ENCODE results near the gene EVA1C. TPM values are rescaled to one million over a fixed set of nuclear protein-coding genes. Genes with fewer than 3 reads are reported as not detected.
"Not testable (repeated sequence)": the region's sequence is repeated elsewhere in the genome, so short reads cannot be mapped to it uniquely, and the experiment has no call there.

The EVA1C gene
- total RNA-seq, 1 donor from 2014 or later = 8.2 TPM

GRCh38 chr21:32533611-32534010, 121.1 kb downstream of the EVA1C start:
- H3K4me3 Mint-ChIP-seq = no peak overlapping the region
- H3K9me3 Mint-ChIP-seq = no peaks in the 10 kb centered on the region
- H3K27me3 Mint-ChIP-seq = peaks cover 2% of the 10 kb centered on the region
- H3K27ac Mint-ChIP-seq = no peak overlapping the region
- peaks cover 8% of the 10 kb centered on the region for H3K4me1 Mint-ChIP-seq
- intact Hi-C loops (cut with micrococcal nuclease) = no loop called here
- DNase-seq = no peak
- H3K36me3 Mint-ChIP-seq (ENCODE audit: low read depth) = no peaks in the 10 kb centered on the region

GRCh38 chr21:32534113-32534512, 121.6 kb downstream of the EVA1C start:
- no peaks in the 10 kb centered on the region for H3K9me3 Mint-ChIP-seq
- H3K27me3 Mint-ChIP-seq = peaks cover 2% of the 10 kb centered on the region

GRCh38 chr21:32535612-32536011, 123.1 kb downstream of the EVA1C start:
- no peak for DNase-seq
- no peak overlapping the region for H3K4me3 Mint-ChIP-seq
- H3K27me3 Mint-ChIP-seq = peaks cover 2% of the 10 kb centered on the region
- no peak overlapping the region for H3K27ac Mint-ChIP-seq
- no peaks in the 10 kb centered on the region for H3K36me3 Mint-ChIP-seq (ENCODE audit: low read depth)
- intact Hi-C loops (cut with micrococcal nuclease) = no loop called here
- H3K9me3 Mint-ChIP-seq = no peaks in the 10 kb centered on the region
- H3K4me1 Mint-ChIP-seq = peaks cover 8% of the 10 kb centered on the region

More at GRCh38 chr21:32534113-32534512, 121.6 kb downstream of the EVA1C start:
- intact Hi-C loops (cut with micrococcal nuclease) = no loop called here
- no peak overlapping the region for H3K27ac Mint-ChIP-seq
- H3K4me1 Mint-ChIP-seq = peaks cover 8% of the 10 kb centered on the region
- no peaks in the 10 kb centered on the region for H3K36me3 Mint-ChIP-seq (ENCODE audit: low read depth)
- no peak for DNase-seq
- no peak overlapping the region for H3K4me3 Mint-ChIP-seq

DNA sequence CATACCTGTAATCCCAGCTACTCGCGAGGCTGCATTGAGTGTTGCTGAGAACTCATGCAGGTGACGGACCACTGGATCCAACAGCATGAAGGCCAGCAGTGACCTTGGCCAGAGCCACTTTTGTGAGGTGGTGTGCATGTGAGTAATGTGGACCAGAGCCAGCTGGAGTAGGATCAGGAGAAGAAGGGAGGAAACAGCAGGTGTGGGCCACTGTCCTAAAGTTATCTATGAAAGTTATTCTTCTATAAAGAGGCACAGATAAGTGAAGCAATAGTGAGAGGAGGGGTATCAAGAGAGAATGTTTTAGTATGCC, 125.0 kb downstream of the EVA1C start:
- Mint-ChIP-seq H3K27ac (no peak overlapping the region), H3K4me3 (no peak overlapping the region), H3K36me3 (ENCODE audit: low read depth) (no peaks in the 10 kb centered on the region), H3K4me1 (peaks cover 8% of the 10 kb centered on the region), H3K27me3 (peaks cover 2% of the 10 kb centered on the region), H3K9me3 (no peaks in the 10 kb centered on the region)
- intact Hi-C loops (cut with micrococcal nuclease) = no loop called here
- DNase-seq = no peak

- Mint-ChIP-seq H3K27me3 (peaks cover 2% of the 10 kb centered on the region), H3K4me3 (no peak overlapping the region), H3K4me1 (peaks cover 8% of the 10 kb centered on the region), H3K9me3 (no peaks in the 10 kb centered on the region), H3K27ac (no peak overlapping the region), H3K36me3 (ENCODE audit: low read depth) (no peaks in the 10 kb centered on the region)
- peak; percentile 60 for DNase-seq
- intact Hi-C loops (cut with micrococcal nuclease) = no loop called here
Measured at GRCh38 chr21:32538147-32538792, 125.8 kb downstream of the EVA1C start.

- no peak overlapping the region for H3K27ac Mint-ChIP-seq
- H3K4me3 Mint-ChIP-seq = no peak overlapping the region
- intact Hi-C loops (cut with micrococcal nuclease) = no loop called here
- H3K4me1 Mint-ChIP-seq = peaks cover 8% of the 10 kb centered on the region
- DNase-seq = no peak
- H3K9me3 Mint-ChIP-seq = no peaks in the 10 kb centered on the region
- H3K27me3 Mint-ChIP-seq = peaks cover 2% of the 10 kb centered on the region
- no peaks in the 10 kb centered on the region for H3K36me3 Mint-ChIP-seq (ENCODE audit: low read depth)
Measured at GRCh38 chr21:32539378-32539777, 126.9 kb downstream of the EVA1C start.

DNA sequence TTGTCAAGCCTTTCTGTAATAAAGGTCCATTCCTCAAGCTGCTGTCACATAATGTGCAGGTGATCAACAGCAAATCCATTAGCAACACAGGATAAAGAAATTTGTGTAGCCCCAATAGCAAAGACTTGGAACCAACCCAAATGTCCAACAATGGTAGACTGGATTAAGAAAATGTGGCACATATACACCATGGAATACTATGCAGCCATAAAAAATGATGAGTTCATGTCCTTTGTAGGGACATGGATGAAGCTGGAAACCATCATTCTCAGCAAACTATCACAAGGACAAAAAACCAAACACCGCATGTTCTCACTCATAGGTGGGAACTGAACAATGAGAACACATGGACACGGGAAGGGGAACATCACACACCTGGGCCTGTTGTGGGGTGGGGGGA, 130.6 kb downstream of the EVA1C start:
- H3K9me3 Mint-ChIP-seq; H3K36me3 Mint-ChIP-seq (ENCODE audit: low read depth); intact Hi-C loops (cut with micrococcal nuclease); H3K27me3 Mint-ChIP-seq; H3K4me3 Mint-ChIP-seq; DNase-seq; H3K27ac Mint-ChIP-seq; H3K4me1 Mint-ChIP-seq: not testable (repeated sequence)

DNA sequence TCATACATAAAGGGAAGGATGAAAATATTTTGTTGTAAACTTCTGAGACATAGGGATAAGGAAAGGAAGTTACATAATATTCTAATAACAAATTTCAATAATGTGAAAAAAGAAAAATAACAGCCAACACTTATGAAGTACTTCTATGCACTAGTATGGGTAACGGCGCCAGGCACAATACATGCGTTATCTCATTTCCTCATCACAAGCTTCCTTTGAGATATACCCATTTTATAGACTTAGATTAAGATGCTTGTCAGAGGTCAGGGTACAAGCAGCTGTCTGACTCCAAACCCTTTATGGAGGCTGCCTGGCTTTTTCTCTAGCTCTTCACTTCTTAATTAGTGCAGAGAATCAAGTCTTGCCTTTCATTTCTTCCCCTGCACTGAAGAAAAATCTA, 131.5 kb downstream of the EVA1C start:
- H3K4me1 Mint-ChIP-seq = no peaks in the 10 kb centered on the region
- H3K27me3 Mint-ChIP-seq = peaks cover 3% of the 10 kb centered on the region
- H3K27ac Mint-ChIP-seq = no peak overlapping the region
- H3K36me3 Mint-ChIP-seq (ENCODE audit: low read depth) = no peaks in the 10 kb centered on the region
- DNase-seq = no peak
- no peaks in the 10 kb centered on the region for H3K9me3 Mint-ChIP-seq
- intact Hi-C loops (cut with micrococcal nuclease) = no loop called here
- no peak overlapping the region for H3K4me3 Mint-ChIP-seq

DNA sequence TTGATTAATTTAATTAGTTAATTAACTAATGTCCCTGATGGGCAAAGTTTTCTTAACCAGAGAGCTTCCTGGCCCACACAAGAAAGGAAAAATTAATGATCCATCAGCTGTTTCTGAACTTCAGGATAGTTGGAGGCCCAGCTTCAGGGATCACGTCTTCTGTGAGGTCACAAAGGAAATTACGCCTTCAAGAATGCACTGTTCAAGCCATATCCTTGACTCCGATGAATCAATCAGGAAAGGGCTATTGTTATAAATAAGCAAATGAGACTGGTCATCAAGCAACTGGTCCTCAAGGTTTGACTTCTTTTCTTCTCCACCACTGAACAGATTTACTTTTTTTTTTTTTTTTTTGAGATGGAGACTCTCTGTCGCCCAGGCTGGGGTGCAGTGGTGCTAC, 132.2 kb downstream of the EVA1C start:
- H3K36me3 Mint-ChIP-seq (ENCODE audit: low read depth) = no peaks in the 10 kb centered on the region
- peaks cover 5% of the 10 kb centered on the region for H3K27me3 Mint-ChIP-seq
- intact Hi-C loops (cut with micrococcal nuclease) = no loop called here
- no peaks in the 10 kb centered on the region for H3K4me1 Mint-ChIP-seq
- no peak overlapping the region for H3K4me3 Mint-ChIP-seq
- DNase-seq = no peak
- no peaks in the 10 kb centered on the region for H3K9me3 Mint-ChIP-seq
- no peak overlapping the region for H3K27ac Mint-ChIP-seq

DNA sequence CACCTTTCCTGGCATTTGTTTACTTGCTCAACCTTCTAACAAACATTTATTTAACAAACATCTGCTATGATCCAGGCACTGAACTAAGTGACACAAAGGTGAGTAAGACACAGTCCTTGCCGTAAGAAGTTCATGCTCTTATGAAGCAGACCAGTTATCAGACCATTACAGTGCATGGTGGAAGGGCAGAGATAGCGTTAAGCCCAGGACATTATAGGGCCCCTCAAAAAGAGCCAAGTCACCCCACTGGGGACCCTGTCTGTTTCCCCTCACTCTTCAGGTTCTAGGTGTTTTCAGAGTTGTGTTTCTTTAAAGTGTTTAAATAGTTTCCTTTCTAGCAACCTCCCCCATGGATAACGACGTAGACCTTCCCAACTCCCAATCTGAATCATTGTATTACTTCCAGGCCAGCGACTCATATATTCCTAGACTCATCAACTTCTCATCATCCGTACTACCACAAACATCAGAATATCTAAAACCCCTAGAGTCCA, 133.5 kb downstream of the EVA1C start:
- Mint-ChIP-seq H3K27me3 (peaks cover 6% of the 10 kb centered on the region), H3K4me3 (no peak overlapping the region), H3K9me3 (no peaks in the 10 kb centered on the region), H3K36me3 (ENCODE audit: low read depth) (no peaks in the 10 kb centered on the region), H3K27ac (no peak overlapping the region), H3K4me1 (no peaks in the 10 kb centered on the region)
- intact Hi-C loops (cut with micrococcal nuclease) = no loop called here
- no peak for DNase-seq

DNA sequence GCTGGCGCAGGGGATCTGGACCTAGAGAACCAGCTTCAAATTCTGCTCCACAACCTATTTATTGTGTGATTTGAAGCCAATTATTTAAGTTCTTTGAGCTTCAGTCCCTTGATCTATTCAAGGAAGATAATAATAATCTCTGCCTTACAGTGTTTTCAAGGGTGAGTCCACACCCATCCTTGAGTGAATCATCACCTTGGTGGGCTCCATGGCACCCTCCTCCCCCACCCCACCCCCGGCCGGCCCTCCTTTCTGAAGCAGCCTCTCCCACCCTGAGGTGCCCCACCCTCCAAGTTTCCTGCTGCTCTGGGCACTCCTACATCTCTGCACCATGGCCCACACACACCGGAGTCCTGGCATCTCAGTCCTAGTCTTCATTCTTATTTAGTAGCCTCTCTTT, 134.5 kb downstream of the EVA1C start:
- H3K4me1 Mint-ChIP-seq = no peaks in the 10 kb centered on the region
- H3K27me3 Mint-ChIP-seq = peaks cover 7% of the 10 kb centered on the region
- no peaks in the 10 kb centered on the region for H3K36me3 Mint-ChIP-seq (ENCODE audit: low read depth)
- H3K9me3 Mint-ChIP-seq = no peaks in the 10 kb centered on the region
- DNase-seq = no peak
- H3K27ac Mint-ChIP-seq = no peak overlapping the region
- no peak overlapping the region for H3K4me3 Mint-ChIP-seq
- intact Hi-C loops (cut with micrococcal nuclease) = no loop called here

DNA sequence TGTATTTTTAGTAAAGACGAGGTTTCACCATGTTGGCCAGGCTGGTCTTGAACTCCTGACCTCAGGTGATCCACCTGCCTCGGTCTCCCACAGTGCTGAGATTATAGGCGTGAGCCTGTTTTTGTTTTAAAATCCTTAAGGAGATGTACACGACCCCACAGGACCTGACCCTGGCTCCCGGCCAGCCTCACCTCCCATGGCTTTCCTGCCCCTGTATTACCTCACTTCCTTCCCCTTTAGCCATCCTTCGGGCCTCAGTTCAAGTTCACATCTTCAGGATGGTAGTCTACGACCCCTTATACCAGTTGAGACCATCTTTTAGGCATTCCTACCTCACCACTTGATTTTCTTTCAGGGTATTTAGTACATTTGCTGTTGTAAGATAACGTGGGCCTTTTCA, 136.5 kb downstream of the EVA1C start:
- Mint-ChIP-seq H3K27ac (no peak overlapping the region), H3K9me3 (no peaks in the 10 kb centered on the region), H3K4me1 (no peaks in the 10 kb centered on the region), H3K27me3 (peaks cover 7% of the 10 kb centered on the region), H3K36me3 (ENCODE audit: low read depth) (no peaks in the 10 kb centered on the region), H3K4me3 (no peak overlapping the region)
- no peak for DNase-seq
- intact Hi-C loops (cut with micrococcal nuclease) = no loop called here

DNA sequence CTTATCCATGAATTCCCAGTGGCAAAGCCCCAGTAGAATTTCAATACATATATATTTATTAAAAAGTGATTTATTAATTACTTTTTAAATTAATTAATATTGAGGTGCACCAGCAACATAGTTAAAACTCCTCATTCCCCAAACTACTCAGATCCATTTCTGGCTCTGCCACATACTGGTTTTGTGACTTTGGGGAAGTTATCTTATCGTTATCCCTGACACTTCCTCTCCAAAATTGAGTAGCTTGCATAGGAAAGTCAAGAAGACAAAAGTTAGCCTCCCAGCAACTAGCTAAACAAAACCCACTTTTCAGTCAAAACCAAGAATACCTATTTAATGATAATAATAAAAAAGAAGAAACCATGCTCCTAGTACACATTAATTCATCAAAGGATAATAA, 136.9 kb downstream of the EVA1C start:
- H3K27ac Mint-ChIP-seq = no peak overlapping the region
- H3K4me1 Mint-ChIP-seq = no peaks in the 10 kb centered on the region
- no peak for DNase-seq
- no peak overlapping the region for H3K4me3 Mint-ChIP-seq
- peaks cover 7% of the 10 kb centered on the region for H3K27me3 Mint-ChIP-seq
- no peaks in the 10 kb centered on the region for H3K36me3 Mint-ChIP-seq (ENCODE audit: low read depth)
- no peaks in the 10 kb centered on the region for H3K9me3 Mint-ChIP-seq
- intact Hi-C loops (cut with micrococcal nuclease) = no loop called here

- H3K27ac Mint-ChIP-seq = no peak overlapping the region
- peaks cover 7% of the 10 kb centered on the region for H3K27me3 Mint-ChIP-seq
- no peaks in the 10 kb centered on the region for H3K4me1 Mint-ChIP-seq
- intact Hi-C loops (cut with micrococcal nuclease) = no loop called here
- no peak overlapping the region for H3K4me3 Mint-ChIP-seq
- no peak for DNase-seq
- H3K36me3 Mint-ChIP-seq (ENCODE audit: low read depth) = no peaks in the 10 kb centered on the region
- no peaks in the 10 kb centered on the region for H3K9me3 Mint-ChIP-seq
Measured at GRCh38 chr21:32549886-32550285, 137.4 kb downstream of the EVA1C start.
